Panc1 (cell line): Measurements from ENCODE around the gene ZMYND10. TPM values are rescaled to one million over a fixed set of nuclear protein-coding genes. Genes with fewer than 3 reads are reported as not detected.

Experiments used
- ATAC-seq: fragments of 200-7000 bp; cut with Tn5 transposase; 2 replicates; pipeline ENCODE4 v1.9.1; 2020; ENCODE audit warnings: mild to moderate bottlenecking, moderate library complexity
- BruUV-seq: library from RNA; stranded (reverse); fragments of 400-500 nt; replicated peaks from 2 replicates; lab custom pipeline; 2021; lab: Mats Ljungman, UMichigan
- CTCF ChIA-PET: fragments of 300-600 bp; sonication (Branson Sonifier 250); formaldehyde crosslinking; loops from one replicate; lab custom pipeline; 2022; ENCODE audit warnings: antibody characterized with exemption; lab: Charles Lee
- POLR2A ChIA-PET: fragments of 300-600 bp; sonication (Branson Sonifier 250); formaldehyde crosslinking; loops from one replicate; lab custom pipeline; 2022; ENCODE audit warnings: antibody characterized with exemption; lab: Charles Lee
- DNase-seq: peaks from one replicate; pipeline ENCODE4 v3.0.0-alpha.2; 2010; ENCODE audit warnings: low read depth, low spot score
- H3K27ac ChIP-seq: 2 replicates; pipeline ENCODE4 v1.5.1; 2011; ENCODE audit warnings: mild to moderate bottlenecking, low read length, inconsistent platforms
- H3K27me3 ChIP-seq: fragments of 200-500 bp; sonication (Bioruptor generic); 2 replicates; pipeline ENCODE4 v1.6.0; 2014; ENCODE audit warnings: low read length, inconsistent platforms; ENCODE audit not compliant: control insufficient read depth, insufficient read depth
- H3K36me3 ChIP-seq: fragments of 200-500 bp; sonication (Bioruptor generic); 2 replicates; pipeline ENCODE4 v1.5.1; 2014; ENCODE audit warnings: inconsistent platforms, mild to moderate bottlenecking, low read length, moderate library complexity; ENCODE audit not compliant: control insufficient read depth, insufficient read depth
- H3K4me1 ChIP-seq: 2 replicates; pipeline ENCODE4 v1.5.1; 2011; ENCODE audit warnings: inconsistent platforms, mild to moderate bottlenecking, low read length, moderate library complexity; ENCODE audit not compliant: control insufficient read depth, insufficient read depth
- H3K4me3 ChIP-seq, 2 experiments: 2 replicates each; pipeline ENCODE4 v1.5.1; 2011 to 2012; ENCODE audit warnings: low read depth in 2 of 2, low read length in 2 of 2, mild to moderate bottlenecking in 2 of 2, inconsistent platforms in 1 of 2, moderate library complexity in 1 of 2
- H3K9me3 ChIP-seq: fragments of 200-500 bp; sonication (Bioruptor generic); 2 replicates; pipeline ENCODE4 v1.5.1; 2014; ENCODE audit warnings: low read depth, mild to moderate bottlenecking, inconsistent platforms, low read length, moderate library complexity; ENCODE audit not compliant: control insufficient read depth, insufficient read depth
- POLR2AphosphoS5 ChIP-seq: IDR thresholded peaks from 2 replicates; pipeline ENCODE4 v1.6.1; 2012; ENCODE audit warnings: mild to moderate bottlenecking, low read depth, low read length, moderate library complexity
- SIN3A ChIP-seq: IDR thresholded peaks from 2 replicates; pipeline ENCODE4 v1.6.1; 2012; ENCODE audit warnings: low read depth, mild to moderate bottlenecking, low read length, moderate library complexity, borderline replicate concordance; ENCODE audit not compliant: insufficient read depth
- TCF7L2 ChIP-seq: IDR thresholded peaks from 2 replicates; pipeline ENCODE4 v1.6.1; 2011; ENCODE audit warnings: mild to moderate bottlenecking, low read depth, low read length, inconsistent platforms
- in situ Hi-C: cut with HindIII; loops from 2 replicates; pipeline ENCODE4 v1.10.0; 2016; ENCODE audit warnings: low sequenced_read_pairs, low pct_unique_long_range_greater_than_20kb
- intact Hi-C: fragments of 100-400 bp; cut with micrococcal nuclease; formaldehyde crosslinking; loops from one replicate; pipeline ENCODE4 v1.10.0; 2022; ENCODE audit not compliant: unreplicated experiment
- total RNA-seq: library from RNA; stranded (reverse); gene quantifications from one replicate; pipeline ENCODE4 v1.2.1, GENCODE V29; 2021; ENCODE audit not compliant: unreplicated experiment
- TF ChIP-seq, protein P1 (sequence below), 2 experiments: IDR thresholded peaks; 2 replicates each; pipeline ENCODE4 v1.6.1; 2011 to 2012; ENCODE audit warnings: low read depth in 2 of 2, control low read depth in 1 of 2, low read length in 1 of 2, mild to moderate bottlenecking in 1 of 2, moderate library complexity in 1 of 2; ENCODE audit not compliant: insufficient read depth in 1 of 2
- TF ChIP-seq, protein P2 (sequence below): fragments of 450-650 bp; IDR thresholded peaks from 2 replicates; pipeline ENCODE4 v1.5.1; 2017; ENCODE audit warnings: mild to moderate bottlenecking

ZMYND10 gene
- total RNA-seq, 1 experiment from 2014 or later: 3.6 TPM

DNA sequence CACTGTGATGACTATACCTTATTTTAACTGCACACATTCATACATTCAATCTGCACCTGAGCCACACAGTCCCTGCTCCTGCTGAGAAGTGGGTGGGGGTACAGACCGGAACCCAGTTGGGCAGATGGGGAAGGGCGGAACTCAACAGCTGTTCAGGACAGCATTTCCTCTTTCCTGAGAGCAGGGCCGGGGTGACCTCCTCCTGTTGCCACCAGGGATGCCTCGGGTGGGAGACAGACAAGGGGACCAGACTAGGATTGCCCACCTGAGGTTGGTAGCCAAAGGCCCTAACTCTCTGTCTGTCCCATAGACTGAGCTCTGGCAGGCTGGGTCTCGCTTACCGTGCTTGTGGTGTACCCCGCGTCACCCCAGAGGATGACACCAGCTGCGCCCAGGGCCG is 26.9 kb downstream of the ZMYND10 start:
- BruUV-seq: no TSS peak
- Histone ChIP-seq H3K27me3 (no peaks in the 10 kb centered on the region), H3K27ac (no peak overlapping the region), H3K4me3 (no peak overlapping the region), H3K9me3 (no peaks in the 10 kb centered on the region), H3K36me3 (no peaks in the 10 kb centered on the region; the same call in 1 of the 2 replicates), H3K4me1 (peaks cover 20% of the 10 kb centered on the region)
- ChIA-PET POLR2A (interaction anchor here (0.5 kb wide), 1 partner anchor 83 kb away, joined by 5 read pairs; the partner anchor contains the start of gene GNAI2), CTCF (no interaction called here)
- no peak for DNase-seq
- TF ChIP-seq, protein P1, sequence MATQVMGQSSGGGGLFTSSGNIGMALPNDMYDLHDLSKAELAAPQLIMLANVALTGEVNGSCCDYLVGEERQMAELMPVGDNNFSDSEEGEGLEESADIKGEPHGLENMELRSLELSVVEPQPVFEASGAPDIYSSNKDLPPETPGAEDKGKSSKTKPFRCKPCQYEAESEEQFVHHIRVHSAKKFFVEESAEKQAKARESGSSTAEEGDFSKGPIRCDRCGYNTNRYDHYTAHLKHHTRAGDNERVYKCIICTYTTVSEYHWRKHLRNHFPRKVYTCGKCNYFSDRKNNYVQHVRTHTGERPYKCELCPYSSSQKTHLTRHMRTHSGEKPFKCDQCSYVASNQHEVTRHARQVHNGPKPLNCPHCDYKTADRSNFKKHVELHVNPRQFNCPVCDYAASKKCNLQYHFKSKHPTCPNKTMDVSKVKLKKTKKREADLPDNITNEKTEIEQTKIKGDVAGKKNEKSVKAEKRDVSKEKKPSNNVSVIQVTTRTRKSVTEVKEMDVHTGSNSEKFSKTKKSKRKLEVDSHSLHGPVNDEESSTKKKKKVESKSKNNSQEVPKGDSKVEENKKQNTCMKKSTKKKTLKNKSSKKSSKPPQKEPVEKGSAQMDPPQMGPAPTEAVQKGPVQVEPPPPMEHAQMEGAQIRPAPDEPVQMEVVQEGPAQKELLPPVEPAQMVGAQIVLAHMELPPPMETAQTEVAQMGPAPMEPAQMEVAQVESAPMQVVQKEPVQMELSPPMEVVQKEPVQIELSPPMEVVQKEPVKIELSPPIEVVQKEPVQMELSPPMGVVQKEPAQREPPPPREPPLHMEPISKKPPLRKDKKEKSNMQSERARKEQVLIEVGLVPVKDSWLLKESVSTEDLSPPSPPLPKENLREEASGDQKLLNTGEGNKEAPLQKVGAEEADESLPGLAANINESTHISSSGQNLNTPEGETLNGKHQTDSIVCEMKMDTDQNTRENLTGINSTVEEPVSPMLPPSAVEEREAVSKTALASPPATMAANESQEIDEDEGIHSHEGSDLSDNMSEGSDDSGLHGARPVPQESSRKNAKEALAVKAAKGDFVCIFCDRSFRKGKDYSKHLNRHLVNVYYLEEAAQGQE (IDR thresholded peaks at IDR 0.05; ENCODE audit: insufficient read depth in 1 of 2, low read depth in 2 of 2, low read length in 1 of 2): no peak
- TF ChIP-seq, protein P2, sequence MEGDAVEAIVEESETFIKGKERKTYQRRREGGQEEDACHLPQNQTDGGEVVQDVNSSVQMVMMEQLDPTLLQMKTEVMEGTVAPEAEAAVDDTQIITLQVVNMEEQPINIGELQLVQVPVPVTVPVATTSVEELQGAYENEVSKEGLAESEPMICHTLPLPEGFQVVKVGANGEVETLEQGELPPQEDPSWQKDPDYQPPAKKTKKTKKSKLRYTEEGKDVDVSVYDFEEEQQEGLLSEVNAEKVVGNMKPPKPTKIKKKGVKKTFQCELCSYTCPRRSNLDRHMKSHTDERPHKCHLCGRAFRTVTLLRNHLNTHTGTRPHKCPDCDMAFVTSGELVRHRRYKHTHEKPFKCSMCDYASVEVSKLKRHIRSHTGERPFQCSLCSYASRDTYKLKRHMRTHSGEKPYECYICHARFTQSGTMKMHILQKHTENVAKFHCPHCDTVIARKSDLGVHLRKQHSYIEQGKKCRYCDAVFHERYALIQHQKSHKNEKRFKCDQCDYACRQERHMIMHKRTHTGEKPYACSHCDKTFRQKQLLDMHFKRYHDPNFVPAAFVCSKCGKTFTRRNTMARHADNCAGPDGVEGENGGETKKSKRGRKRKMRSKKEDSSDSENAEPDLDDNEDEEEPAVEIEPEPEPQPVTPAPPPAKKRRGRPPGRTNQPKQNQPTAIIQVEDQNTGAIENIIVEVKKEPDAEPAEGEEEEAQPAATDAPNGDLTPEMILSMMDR: no peak
- no peak for TF ChIP-seq POLR2AphosphoS5
- TF ChIP-seq SIN3A: no peak
- TF ChIP-seq TCF7L2: no peak
- ATAC-seq: no peak
- in situ Hi-C loops: no loop called here
- intact Hi-C loops: no loop called here

DNA sequence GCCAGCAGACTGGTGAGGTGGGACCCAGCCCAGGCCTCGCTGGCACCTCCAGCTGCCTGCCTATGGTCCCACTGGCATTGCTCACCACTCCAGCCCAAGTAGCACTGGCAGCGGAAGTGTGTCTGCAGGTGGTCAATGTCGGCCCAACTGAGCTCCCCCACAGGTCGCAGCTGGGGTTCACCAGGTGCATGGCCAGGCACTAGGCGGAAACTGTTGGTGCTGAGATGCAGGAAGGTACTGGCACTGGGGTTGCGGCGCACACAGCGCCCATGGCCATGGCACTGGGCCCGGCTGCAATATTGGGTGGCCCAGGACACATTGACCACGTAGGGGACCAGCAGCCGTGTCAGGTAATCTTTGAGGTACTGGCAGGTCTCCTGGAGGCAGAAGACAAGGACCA is 27.4 kb downstream of the ZMYND10 start:
- no peak for ATAC-seq
- no peak overlapping the region for H3K4me3 ChIP-seq

More for the DNA sequence above, 27.4 kb downstream of the ZMYND10 start:
- H3K9me3 ChIP-seq: no peaks in the 10 kb centered on the region
- H3K27me3 ChIP-seq: no peaks in the 10 kb centered on the region
- ChIA-PET POLR2A (no interaction called here), CTCF (no interaction called here)
- in situ Hi-C loops: no loop called here
- no peak overlapping the region for H3K27ac ChIP-seq
- intact Hi-C loops: no loop called here
- TF ChIP-seq, protein P1 (IDR thresholded peaks at IDR 0.05; ENCODE audit: insufficient read depth in 1 of 2, low read depth in 2 of 2, low read length in 1 of 2): no peak
- no peak for TF ChIP-seq SIN3A
- TF ChIP-seq, protein P2: no peak
- no peak for TF ChIP-seq POLR2AphosphoS5
- no peak for TF ChIP-seq TCF7L2
- H3K36me3 ChIP-seq: no peaks in the 10 kb centered on the region; the same call in 1 of the 2 replicates
- no peak for DNase-seq
- H3K4me1 ChIP-seq: peaks cover 18% of the 10 kb centered on the region
- BruUV-seq: no TSS peak
